A673 (cell line): Measurements from ENCODE around the gene HMG20A. TPM values are rescaled to one million over a fixed set of nuclear protein-coding genes. Genes with fewer than 3 reads are reported as not detected.

Experiments
- BruUV-seq: library from RNA; stranded (reverse); fragments of 400-500 nt; replicated peaks from 2 replicates; lab custom pipeline; 2021; lab: Mats Ljungman, UMichigan
- CTCF ChIA-PET: fragments of 300-600 bp; sonication (Branson Sonifier 250); formaldehyde crosslinking; loops from one replicate; lab custom pipeline; 2022; ENCODE audit warnings: antibody characterized with exemption; lab: Charles Lee
- POLR2A ChIA-PET: fragments of 300-600 bp; sonication (Branson Sonifier 250); formaldehyde crosslinking; loops from one replicate; lab custom pipeline; 2022; ENCODE audit warnings: antibody characterized with exemption; ENCODE audit not compliant: low non-redundant PET; lab: Charles Lee
- DNase-seq: peaks from one replicate; pipeline ENCODE4 v3.0.0-alpha.2; 2015; ENCODE audit warnings: low spot score
- H3K27ac ChIP-seq: fragments of 200-600 bp; sonication (generic); 2 replicates; pipeline ENCODE4 v1.5.1; 2016; ENCODE audit warnings: mixed run types, low read depth, mild to moderate bottlenecking, mixed read lengths, antibody characterized with exemption, low read length; ENCODE audit not compliant: poor library complexity, severe bottlenecking
- H3K27me3 ChIP-seq: fragments of 200-600 bp; sonication (generic); replicated peaks from 2 replicates; pipeline ENCODE4 v1.6.1; 2017; ENCODE audit warnings: mixed run types, low read depth, mild to moderate bottlenecking, mixed read lengths, antibody characterized with exemption, low read length; ENCODE audit not compliant: insufficient read depth, poor library complexity
- H3K36me3 ChIP-seq: fragments of 200-600 bp; sonication (generic); 2 replicates; pipeline ENCODE4 v1.6.1; 2016; ENCODE audit warnings: mixed run types, mild to moderate bottlenecking, mixed read lengths, antibody characterized with exemption, low read length; ENCODE audit not compliant: insufficient read depth, poor library complexity, severe bottlenecking
- H3K4me1 ChIP-seq: fragments of 200-600 bp; sonication (generic); 2 replicates; pipeline ENCODE4 v1.6.1; 2017; ENCODE audit warnings: mixed run types, mild to moderate bottlenecking, mixed read lengths, antibody characterized with exemption, low read length; ENCODE audit not compliant: insufficient read depth, poor library complexity, severe bottlenecking
- H3K4me3 ChIP-seq: fragments of 200-600 bp; sonication (generic); 2 replicates; pipeline ENCODE4 v1.5.1; 2016; ENCODE audit warnings: low read depth, mixed run types, mild to moderate bottlenecking, mixed read lengths, low read length; ENCODE audit not compliant: poor library complexity, severe bottlenecking
- H3K9me3 ChIP-seq: fragments of 200-600 bp; sonication (generic); 2 replicates; pipeline ENCODE4 v1.6.1; 2016; ENCODE audit warnings: mixed run types, low read depth, mild to moderate bottlenecking, mixed read lengths, antibody characterized with exemption, low read length; ENCODE audit not compliant: poor library complexity, severe bottlenecking
- CTCF ChIP-seq: fragments of 300-800, 200-600 bp; sonication (generic); conservative IDR thresholded peaks from 2 replicates; pipeline ENCODE4 v1.5.1; 2017; ENCODE audit warnings: low read depth, mild to moderate bottlenecking, antibody characterized with exemption, low read length, moderate library complexity, mixed read lengths
- EZH2 ChIP-seq: fragments of 200-600 bp; sonication (generic); IDR thresholded peaks from 2 replicates; pipeline ENCODE4 v1.6.1; 2017; ENCODE audit warnings: borderline replicate concordance, low read depth, mild to moderate bottlenecking, mixed read lengths, antibody characterized with exemption, low read length; ENCODE audit not compliant: poor library complexity, severe bottlenecking
- intact Hi-C: fragments of 100-400 bp; cut with micrococcal nuclease; formaldehyde crosslinking; loops from one replicate; pipeline ENCODE4 v1.10.0; 2022; ENCODE audit not compliant: unreplicated experiment
- total RNA-seq: library from RNA; stranded (reverse); gene quantifications from 2 replicates; pipeline ENCODE4 v1.2.3, GENCODE V29; 2021

HMG20A gene
- total RNA-seq, 1 experiment from 2014 or later: 43.2 TPM

DNA sequence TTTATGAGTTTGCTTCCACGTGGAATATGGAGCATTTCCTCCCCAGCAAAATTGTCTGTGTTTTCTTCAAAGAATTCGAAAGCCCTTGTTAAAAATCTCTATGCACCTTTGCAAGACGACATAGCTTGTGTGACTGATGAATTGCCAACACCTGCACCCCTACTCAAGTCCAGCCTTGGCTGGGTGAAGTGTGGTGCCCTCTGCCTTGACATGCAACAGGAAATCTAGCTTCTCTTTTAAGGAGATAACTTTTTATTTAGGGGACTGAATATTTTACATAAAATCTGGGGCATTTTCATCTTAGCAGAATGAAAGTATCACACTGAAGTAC is 647 bp downstream of the HMG20A start:
- BruUV-seq: TSS peak; percentile 70

GRCh38 chr15:77425104-77425503 is 4.4 kb downstream of the HMG20A start:
- BruUV-seq: no TSS peak
- Histone ChIP-seq H3K9me3 (no peaks in the 10 kb centered on the region), H3K27me3 (no peaks in the 10 kb centered on the region), H3K36me3 (no peaks in the 10 kb centered on the region), H3K4me1 (peaks cover 6% of the 10 kb centered on the region), H3K27ac (no peak overlapping the region), H3K4me3 (no peak overlapping the region)
- POLR2A ChIA-PET: no interaction called here
- DNase-seq: no peak
- CTCF ChIA-PET: no interaction called here
- no peak for TF ChIP-seq CTCF
- TF ChIP-seq EZH2: no peak
- intact Hi-C loops: no loop called here

More for the DNA sequence above, 647 bp downstream of the HMG20A start:
- H3K27me3 ChIP-seq: no peaks in the 10 kb centered on the region
- H3K4me1 ChIP-seq: peaks cover 28% of the 10 kb centered on the region
- DNase-seq: no peak
- H3K36me3 ChIP-seq: no peaks in the 10 kb centered on the region
- peak overlapping the region; percentile 97 for H3K27ac ChIP-seq
- H3K4me3 ChIP-seq: peak overlapping the region; percentile 73
- intact Hi-C loops: loop anchor here (2.0 to 5.0 kb wide), 3 partner anchors 75 to 234 kb away; no protein-coding TSS in a partner anchor
- CTCF ChIA-PET: no interaction called here
- POLR2A ChIA-PET: no interaction called here
- TF ChIP-seq CTCF (no peak), EZH2 (no peak)
- H3K9me3 ChIP-seq: no peaks in the 10 kb centered on the region

DNA sequence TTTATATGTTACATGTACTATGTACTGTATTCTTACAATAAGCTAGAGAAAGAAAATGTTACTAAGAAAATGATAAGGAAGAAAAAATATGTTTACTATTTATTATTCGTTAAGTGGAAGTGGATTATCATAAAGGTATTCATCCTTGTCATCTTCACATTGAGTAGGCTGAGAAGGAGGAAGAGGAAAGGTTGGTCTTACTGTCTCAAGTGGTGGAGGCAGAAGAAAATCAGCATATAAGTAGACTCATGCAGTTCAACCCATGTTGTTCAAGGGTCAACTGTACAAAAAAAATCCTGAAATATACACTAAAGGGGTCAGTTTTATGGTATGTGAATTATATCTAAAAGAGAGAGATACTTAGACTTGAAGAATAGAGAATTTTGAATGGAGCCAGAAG is 5.7 kb downstream of the HMG20A start:
- ChIA-PET POLR2A (no interaction called here), CTCF (no interaction called here)
- H3K27me3 ChIP-seq: no peaks in the 10 kb centered on the region
- no peak for DNase-seq
- H3K4me3 ChIP-seq: no peak overlapping the region
- no peaks in the 10 kb centered on the region for H3K9me3 ChIP-seq
- no peaks in the 10 kb centered on the region for H3K36me3 ChIP-seq
- intact Hi-C loops: no loop called here
- no peak overlapping the region for H3K27ac ChIP-seq
- TF ChIP-seq EZH2 (no peak), CTCF (no peak)
- no TSS peak for BruUV-seq
- H3K4me1 ChIP-seq: peaks cover 6% of the 10 kb centered on the region
